ENCODE data around the gene CAPN10. TPM values are rescaled to one million over a fixed set of nuclear protein-coding genes. Genes with fewer than 3 reads are reported as not detected.
"Not testable (repeated sequence)": the region's sequence is repeated elsewhere in the genome, so short reads cannot be mapped to it uniquely, and the experiment has no call there.

Gene CAPN10
- total RNA-seq, 1 donor from 2014 or later: 48.4 TPM

DNA sequence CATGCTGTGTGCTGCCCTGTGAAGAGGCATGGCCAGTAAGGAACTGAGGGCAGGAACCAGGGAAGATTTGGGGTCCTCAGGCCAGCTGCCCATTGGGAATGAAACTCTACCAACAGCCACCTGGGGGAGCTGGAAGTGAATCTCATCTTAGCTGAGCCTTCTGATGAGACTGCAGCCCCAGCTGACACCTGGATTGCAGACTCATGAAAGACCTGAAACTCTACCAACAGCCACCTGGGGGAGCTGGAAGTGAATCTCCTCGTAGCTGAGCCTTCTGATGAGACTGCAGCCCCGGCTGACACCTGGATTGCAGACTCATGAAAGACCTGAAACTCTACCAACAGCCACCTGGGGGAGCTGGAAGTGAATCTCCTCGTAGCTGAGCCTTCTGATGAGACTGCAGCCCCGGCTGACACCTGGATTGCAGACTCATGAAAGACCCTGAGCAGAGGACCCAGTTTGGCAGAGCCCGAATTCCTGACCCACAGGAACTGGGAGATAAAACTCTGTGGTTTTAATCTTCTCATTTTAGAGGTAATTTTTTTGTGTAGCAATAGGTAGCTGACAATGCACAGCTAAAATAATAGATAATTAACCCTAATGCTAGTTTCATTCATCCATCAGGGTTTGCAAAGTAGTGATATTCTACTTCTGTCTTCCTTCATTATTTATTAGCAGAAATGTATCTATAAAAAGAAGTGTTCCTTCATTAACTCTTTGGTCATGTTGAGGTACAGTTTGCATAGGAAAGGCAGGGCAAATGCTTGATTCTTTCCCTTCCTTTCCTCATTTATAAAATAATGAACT lies 30.5 kb downstream of the CAPN10 start:
- Mint-ChIP-seq H3K36me3 (ENCODE audit: low read depth) (peaks cover 31% of the 10 kb centered on the region), H3K4me1 (peaks cover 28% of the 10 kb centered on the region)
- H3K27ac Mint-ChIP-seq; DNase-seq; H3K27me3 Mint-ChIP-seq; H3K9me3 Mint-ChIP-seq; intact Hi-C loops (cut with micrococcal nuclease); H3K4me3 Mint-ChIP-seq: not testable (repeated sequence)

DNA sequence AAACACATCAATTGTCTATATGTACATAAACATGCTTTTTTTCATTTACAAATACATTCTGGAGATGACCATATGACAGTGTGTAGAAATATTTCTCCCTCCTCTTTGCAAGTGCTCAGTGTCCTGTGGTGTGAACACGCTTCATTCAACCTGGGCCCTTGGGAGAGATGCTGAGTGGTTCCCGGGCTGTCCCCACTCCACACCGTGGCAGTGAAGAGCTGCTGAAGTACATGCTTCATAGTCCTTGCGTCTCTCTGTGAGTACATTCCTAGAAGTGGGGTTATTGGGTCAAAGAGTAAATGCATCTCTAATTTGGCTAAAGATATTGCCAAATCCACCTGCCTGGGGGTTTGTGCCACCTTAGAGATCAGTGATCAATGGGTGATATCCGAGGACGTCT lies 32.2 kb downstream of the CAPN10 start:
- H3K4me3 Mint-ChIP-seq: no peak overlapping the region
- no peaks in the 10 kb centered on the region for H3K27me3 Mint-ChIP-seq
- H3K27ac Mint-ChIP-seq: no peak overlapping the region
- no peak for DNase-seq
- intact Hi-C loops (cut with micrococcal nuclease): no loop called here
- H3K36me3 Mint-ChIP-seq (ENCODE audit: low read depth): peaks cover 31% of the 10 kb centered on the region
- H3K4me1 Mint-ChIP-seq: peaks cover 36% of the 10 kb centered on the region
- H3K9me3 Mint-ChIP-seq: no peaks in the 10 kb centered on the region

GRCh38 chr2:240619506-240620148 lies 33.1 kb downstream of the CAPN10 start:
- Mint-ChIP-seq H3K4me3 (peak overlapping the region; percentile 46), H3K27ac (peak overlapping the region; percentile 79), H3K9me3 (no peaks in the 10 kb centered on the region), H3K27me3 (no peaks in the 10 kb centered on the region), H3K4me1 (peaks cover 42% of the 10 kb centered on the region), H3K36me3 (ENCODE audit: low read depth) (peaks cover 31% of the 10 kb centered on the region)
- DNase-seq: no peak
- intact Hi-C loops (cut with micrococcal nuclease): loop anchor here (10.0 kb wide), 1 partner anchor 695 kb away; the partner anchor contains the start of genes HDLBP and SEPTIN2

DNA sequence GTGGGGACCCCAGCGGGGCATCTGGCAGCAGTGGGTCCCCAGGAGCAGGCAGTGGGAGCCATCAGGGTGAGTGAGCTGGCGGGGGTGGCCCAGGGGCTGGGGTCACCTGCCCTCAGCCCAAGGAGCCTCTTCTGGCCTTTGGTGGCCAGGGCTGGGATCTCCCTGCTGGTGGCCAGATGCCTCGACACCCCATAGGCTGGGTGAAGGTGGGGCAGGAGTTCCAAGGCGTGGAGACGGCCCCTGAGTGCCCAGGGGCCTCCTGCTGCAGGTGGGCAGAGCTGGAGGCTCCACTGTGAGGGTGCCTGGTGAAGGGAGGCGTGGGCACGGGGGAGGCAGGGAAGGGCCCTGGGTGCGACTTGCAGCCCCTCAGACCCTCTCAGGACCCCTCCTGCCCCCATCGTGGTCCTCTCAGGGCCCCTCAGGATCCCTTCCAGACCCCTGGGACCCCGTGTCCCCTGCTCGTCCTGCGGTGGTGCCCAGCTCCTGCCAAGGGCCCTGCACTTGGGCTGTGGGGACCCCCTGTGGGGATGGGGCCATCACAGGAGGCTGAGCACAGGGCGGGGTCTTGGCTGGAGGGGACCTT lies 33.7 kb downstream of the CAPN10 start:
- Mint-ChIP-seq H3K9me3 (no peaks in the 10 kb centered on the region), H3K27me3 (no peaks in the 10 kb centered on the region), H3K27ac (no peak overlapping the region), H3K4me3 (no peak overlapping the region), H3K36me3 (ENCODE audit: low read depth) (peaks cover 31% of the 10 kb centered on the region), H3K4me1 (peaks cover 46% of the 10 kb centered on the region)
- DNase-seq: no peak
- intact Hi-C loops (cut with micrococcal nuclease): loop anchor here (10.0 kb wide), 1 partner anchor 695 kb away; the partner anchor contains the start of genes HDLBP and SEPTIN2

DNA sequence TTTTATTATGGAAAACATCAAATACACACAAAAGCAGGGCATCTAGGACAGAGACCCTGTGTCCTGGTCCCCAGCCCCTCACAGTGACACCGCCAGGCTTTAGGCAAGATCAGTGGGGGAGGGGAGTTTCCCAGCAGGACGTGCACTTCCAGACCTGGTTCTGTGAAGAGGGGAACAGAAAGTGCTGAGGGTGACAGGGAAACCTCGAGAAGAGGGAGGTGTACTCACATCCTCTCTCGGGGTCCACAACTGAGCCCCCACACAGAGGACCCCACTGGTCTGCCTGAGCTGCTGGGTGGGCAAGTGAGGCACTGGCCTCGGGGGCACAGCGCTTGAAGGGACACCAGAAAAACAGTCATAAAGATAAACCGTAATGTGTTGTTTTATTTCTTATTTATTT lies 34.3 kb downstream of the CAPN10 start:
- Mint-ChIP-seq H3K36me3 (ENCODE audit: low read depth) (peaks cover 30% of the 10 kb centered on the region), H3K27ac (peak overlapping the region; percentile 96)

GRCh38 chr2:240622060-240622411 lies 35.5 kb downstream of the CAPN10 start:
- no peak for DNase-seq
- intact Hi-C loops (cut with micrococcal nuclease): loop anchor here (10.0 kb wide), 1 partner anchor 693 kb away; the partner anchor contains the start of genes HDLBP and SEPTIN2
- peak overlapping the region; percentile 79 for H3K4me3 Mint-ChIP-seq
- peak overlapping the region; percentile 96 for H3K27ac Mint-ChIP-seq
- no peaks in the 10 kb centered on the region for H3K9me3 Mint-ChIP-seq
- H3K27me3 Mint-ChIP-seq: no peaks in the 10 kb centered on the region
- H3K4me1 Mint-ChIP-seq: peaks cover 56% of the 10 kb centered on the region
- H3K36me3 Mint-ChIP-seq (ENCODE audit: low read depth): peaks cover 23% of the 10 kb centered on the region

More for the DNA sequence above, 34.3 kb downstream of the CAPN10 start:
- no peaks in the 10 kb centered on the region for H3K27me3 Mint-ChIP-seq
- no peaks in the 10 kb centered on the region for H3K9me3 Mint-ChIP-seq
- peaks cover 49% of the 10 kb centered on the region for H3K4me1 Mint-ChIP-seq
- intact Hi-C loops (cut with micrococcal nuclease): loop anchor here (1.0 to 10.0 kb wide), 4 partner anchors 8 to 694 kb away; partner anchors contain the start of genes HDLBP and SEPTIN2
- H3K4me3 Mint-ChIP-seq: no peak overlapping the region
- no peak for DNase-seq

GRCh38 chr2:240622531-240623235 lies 36.1 kb downstream of the CAPN10 start:
- intact Hi-C loops (cut with micrococcal nuclease): loop anchor here (10.0 kb wide), 1 partner anchor 692 kb away; the partner anchor contains the start of genes HDLBP and SEPTIN2
- peak; percentile 77 for DNase-seq
- H3K36me3 Mint-ChIP-seq (ENCODE audit: low read depth): peaks cover 19% of the 10 kb centered on the region
- peak overlapping the region; percentile 96 for H3K27ac Mint-ChIP-seq
- H3K4me1 Mint-ChIP-seq: peaks cover 58% of the 10 kb centered on the region
- no peak overlapping the region for H3K4me3 Mint-ChIP-seq
- H3K27me3 Mint-ChIP-seq: no peaks in the 10 kb centered on the region
- H3K9me3 Mint-ChIP-seq: no peaks in the 10 kb centered on the region

DNA sequence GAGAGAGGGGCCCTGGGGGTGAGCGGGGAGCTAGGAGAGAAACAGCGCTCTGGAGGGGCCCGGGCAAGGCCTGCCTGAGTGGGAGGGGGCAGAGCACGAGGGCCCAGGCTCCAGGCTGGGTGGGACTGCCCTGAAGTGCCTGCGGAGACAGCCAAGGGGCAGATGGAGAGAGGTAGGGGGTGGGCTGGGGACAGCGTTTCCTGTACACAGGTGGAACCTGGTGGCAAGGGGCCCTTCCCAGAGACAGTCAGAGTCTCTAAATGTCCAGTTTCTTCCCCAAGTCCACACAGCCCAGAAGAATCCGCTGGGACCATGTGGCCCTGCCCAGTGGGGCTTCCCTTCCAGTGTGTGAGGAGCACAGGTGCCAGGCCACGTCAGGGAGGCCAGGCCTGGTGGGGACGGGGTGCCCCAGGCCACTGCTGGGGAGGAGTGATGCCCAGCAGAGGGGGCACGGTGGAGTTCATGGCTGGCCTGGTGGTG lies 37.0 kb downstream of the CAPN10 start:
- intact Hi-C loops (cut with micrococcal nuclease): loop anchor here (2.0 to 10.0 kb wide), 2 partner anchors 15 to 691 kb away; partner anchors contain the start of genes HDLBP and SEPTIN2
- Mint-ChIP-seq H3K4me3 (no peak overlapping the region), H3K27ac (no peak overlapping the region), H3K4me1 (peaks cover 60% of the 10 kb centered on the region), H3K27me3 (no peaks in the 10 kb centered on the region), H3K9me3 (no peaks in the 10 kb centered on the region), H3K36me3 (ENCODE audit: low read depth) (peaks cover 14% of the 10 kb centered on the region)
- no peak for DNase-seq

DNA sequence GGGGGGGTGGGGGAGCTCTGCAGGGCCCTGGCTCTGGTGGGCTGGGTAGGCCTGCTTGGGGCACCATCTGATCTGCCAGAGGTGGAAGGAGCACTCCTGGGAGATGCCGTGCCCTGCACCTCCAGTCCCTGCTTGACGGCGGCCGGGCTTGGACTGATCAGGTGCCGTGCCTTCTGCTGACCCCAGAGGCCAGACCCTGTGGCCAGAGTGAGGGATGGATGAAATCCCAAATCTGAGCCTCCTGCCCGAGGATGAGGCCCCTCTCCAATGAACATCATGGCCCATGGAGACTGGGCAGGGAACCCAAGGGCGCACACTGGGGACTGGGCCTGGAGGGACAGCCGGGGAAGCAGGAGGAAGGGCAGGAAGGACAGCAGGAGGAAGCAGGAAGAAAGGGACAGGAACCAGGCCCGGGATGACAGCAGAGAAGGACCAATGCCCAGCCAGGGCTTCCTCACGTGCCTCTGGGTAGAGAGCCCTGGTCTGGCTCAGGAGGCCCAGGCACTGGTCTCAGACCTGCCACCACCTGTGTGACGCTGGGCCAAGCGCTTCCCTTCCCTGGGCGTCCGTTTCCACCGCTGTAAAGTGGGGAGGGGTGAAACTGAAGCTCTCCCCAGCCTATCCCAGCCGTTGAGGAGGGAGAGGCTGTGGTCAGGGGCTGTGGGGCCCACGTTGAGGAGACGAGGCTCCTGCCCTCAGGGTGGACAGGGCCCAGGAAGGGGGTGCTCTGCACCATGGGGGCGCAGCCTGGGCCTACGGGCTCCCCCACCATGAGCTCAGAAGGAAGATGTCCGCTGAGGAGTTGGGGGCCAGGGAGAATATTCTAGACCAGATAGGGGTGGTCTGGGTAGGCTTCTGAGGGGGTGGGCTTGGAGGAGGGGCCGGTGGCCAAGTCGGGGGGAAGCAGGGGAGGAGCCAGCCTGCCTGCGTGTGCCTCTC lies 37.7 kb downstream of the CAPN10 start:
- no peaks in the 10 kb centered on the region for H3K27me3 Mint-ChIP-seq
- DNase-seq: no peak
- H3K9me3 Mint-ChIP-seq: no peaks in the 10 kb centered on the region
- peak overlapping the region; percentile 82 for H3K4me3 Mint-ChIP-seq
- H3K27ac Mint-ChIP-seq: peak overlapping the region; percentile 82
- peaks cover 57% of the 10 kb centered on the region for H3K4me1 Mint-ChIP-seq
- H3K36me3 Mint-ChIP-seq (ENCODE audit: low read depth): peaks cover 8% of the 10 kb centered on the region
- intact Hi-C loops (cut with micrococcal nuclease): loop anchor here (2.0 to 10.0 kb wide), 2 partner anchors 15 to 691 kb away; partner anchors contain the start of genes HDLBP and SEPTIN2

GRCh38 chr2:240624950-240625621 lies 38.6 kb downstream of the CAPN10 start, which contains the start of gene GPR35:
GPR35 (plus strand) TSS chr2:240625480; CDS start chr2:240629953, 4,473 bp downstream.
- Mint-ChIP-seq H3K4me1 (peaks cover 51% of the 10 kb centered on the region), H3K4me3 (peak within 1 kb of the TSS; percentile 82), H3K27ac (peak within 1 kb of the TSS; percentile 89), H3K9me3 (no peaks in the 10 kb centered on the region), H3K36me3 (ENCODE audit: low read depth) (peaks cover 5% of the 10 kb centered on the region), H3K27me3 (no peaks in the 10 kb centered on the region)
- intact Hi-C loops (cut with micrococcal nuclease): loop anchor here (1.0 to 10.0 kb wide), 3 partner anchors 16 to 690 kb away; partner anchors contain the start of genes HDLBP and SEPTIN2
- peak; percentile 91 for DNase-seq

DNA sequence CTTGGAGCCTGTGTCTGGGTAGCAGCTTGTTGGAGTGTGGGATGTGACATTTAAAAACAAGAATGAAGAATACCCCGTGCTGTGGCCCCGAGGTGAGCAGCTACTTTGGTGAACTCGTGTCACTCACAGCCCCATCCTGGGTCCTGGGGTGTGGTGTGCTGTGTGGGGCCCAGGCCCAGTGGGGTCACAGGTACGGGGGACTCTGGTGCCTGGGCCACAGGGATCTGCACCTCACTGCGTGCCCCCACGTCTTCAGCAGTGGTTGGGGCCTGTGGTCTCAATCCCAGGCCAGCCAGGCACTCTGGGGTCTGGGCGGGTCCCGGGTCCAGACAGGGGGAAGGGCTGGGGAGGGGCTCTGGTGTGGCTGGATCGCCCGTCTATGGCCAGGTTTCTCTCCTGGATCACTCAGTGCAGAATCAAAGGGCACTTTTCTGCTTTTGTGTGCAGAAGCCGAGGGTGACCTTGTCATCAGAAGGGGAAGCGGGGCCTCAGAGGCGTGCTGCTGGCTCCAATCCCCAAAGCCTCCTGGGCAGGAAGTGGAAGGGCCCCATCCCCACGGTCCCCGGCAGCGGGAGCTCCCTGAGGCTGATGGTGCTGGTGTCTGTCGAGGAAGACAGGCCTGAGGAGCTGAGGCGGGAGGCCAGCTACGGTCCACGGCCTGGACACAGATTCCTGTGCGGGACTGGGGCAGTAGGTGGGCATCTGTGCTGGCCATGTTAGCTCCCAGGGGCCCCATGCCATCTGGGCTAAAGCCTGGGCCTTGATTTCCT lies 40.2 kb downstream of the CAPN10 start:
- peaks cover 8% of the 10 kb centered on the region for H3K36me3 Mint-ChIP-seq (ENCODE audit: low read depth)
- H3K4me1 Mint-ChIP-seq: peaks cover 41% of the 10 kb centered on the region
- no peaks in the 10 kb centered on the region for H3K9me3 Mint-ChIP-seq
- peak overlapping the region; percentile 89 for H3K27ac Mint-ChIP-seq
- H3K27me3 Mint-ChIP-seq: no peaks in the 10 kb centered on the region
- intact Hi-C loops (cut with micrococcal nuclease): loop anchor here (10.0 kb wide), 1 partner anchor 688 kb away; the partner anchor contains the start of genes HDLBP and SEPTIN2
- peak overlapping the region; percentile 66 for H3K4me3 Mint-ChIP-seq
- peak; percentile 73 for DNase-seq
